ENCODE results near the gene FAM20C.

Gene FAM20C

GRCh38 chr7:159370-160270, 32.8 kb upstream of the FAM20C start:
- no peak for DNase-seq (ENCODE audit: low read depth)

- DNase-seq (ENCODE audit: low read depth), result no peak
These were observed 31.2 kb upstream of the FAM20C start for GRCh38 chr7:160958-161725.

- DNase-seq (ENCODE audit: low read depth), result no peak
These were observed 29.6 kb upstream of the FAM20C start for GRCh38 chr7:162632-163297.

GRCh38 chr7:163298-163695, 29.1 kb upstream of the FAM20C start:
- DNase-seq (ENCODE audit: low read depth), result no peak

- DNase-seq (ENCODE audit: low read depth), result no peak
These were observed 28.1 kb upstream of the FAM20C start for GRCh38 chr7:163971-164881.

GRCh38 chr7:164882-165660, 27.3 kb upstream of the FAM20C start:
- DNase-seq (ENCODE audit: low read depth), result no peak

- DNase-seq (ENCODE audit: low read depth), result no peak
These were observed 26.6 kb upstream of the FAM20C start for GRCh38 chr7:165661-166337.

GRCh38 chr7:166338-167060, 25.9 kb upstream of the FAM20C start:
- DNase-seq (ENCODE audit: low read depth), result no peak

GRCh38 chr7:167090-167855, 25.1 kb upstream of the FAM20C start:
- DNase-seq (ENCODE audit: low read depth), result no peak

- DNase-seq (ENCODE audit: low read depth), result no peak
These were observed 24.2 kb upstream of the FAM20C start for GRCh38 chr7:167976-168791.

- no peak for DNase-seq (ENCODE audit: low read depth)
These were observed 22.8 kb upstream of the FAM20C start for GRCh38 chr7:169276-170172.

- DNase-seq (ENCODE audit: low read depth), result no peak
These were observed 21.6 kb upstream of the FAM20C start for GRCh38 chr7:170551-171363.

- DNase-seq (ENCODE audit: low read depth), result no peak
These were observed 20.9 kb upstream of the FAM20C start for GRCh38 chr7:171364-171904.

- no peak for DNase-seq (ENCODE audit: low read depth)
These were observed 20.4 kb upstream of the FAM20C start for GRCh38 chr7:171912-172515.

GRCh38 chr7:173209-173918, 19.0 kb upstream of the FAM20C start:
- no peak for DNase-seq (ENCODE audit: low read depth)
